Natural killer cell treated with Interleukin-12 subunit alpha and Interleukin-12 subunit beta and Interleukin-15 and Interleukin-18, amount 100 ng/mL, for 72 hours (primary cell): ENCODE measurements around the gene ZNF286A. TPM values are rescaled to one million over a fixed set of nuclear protein-coding genes. Genes with fewer than 3 reads are reported as not detected.
"Not testable (repeated sequence)": the region's sequence is repeated elsewhere in the genome, so short reads cannot be mapped to it uniquely, and the experiment has no call there.

ENCODE experiments used
- ATAC-seq, 2 donors: fragments of 150-1000 bp; cut with Tn5 transposase in 1 of 2; sonication (Bioruptor Pico), chemical (Tn5 transposase) in 1 of 2; 2 replicates each; pipeline ENCODE4 v1.10.0; 2021
- DNase-seq: peaks from one replicate; pipeline ENCODE4 v3.0.0; 2022; ENCODE audit warnings: low spot score
- H3K27ac Mint-ChIP-seq, 2 donors: 1 replicate in 1 of 2; 2 replicates in 1 of 2; pipeline ENCODE4 v1.8.0; 2022; ENCODE audit warnings: mixed read lengths in 2 of 2, mild to moderate bottlenecking in 1 of 2, moderate library complexity in 1 of 2
- H3K27me3 Mint-ChIP-seq, 2 donors: 1 replicate in 1 of 2; 2 replicates in 1 of 2; pipeline ENCODE4 v1.8.0; 2022; ENCODE audit warnings: mixed read lengths in 2 of 2
- H3K36me3 Mint-ChIP-seq: one replicate; pipeline ENCODE4 v1.8.0; 2022; ENCODE audit warnings: mixed read lengths
- H3K4me1 Mint-ChIP-seq, 2 donors: 1 replicate in 1 of 2; 2 replicates in 1 of 2; pipeline ENCODE4 v1.8.0; 2022; ENCODE audit warnings: low read depth in 2 of 2, mixed read lengths in 2 of 2, mild to moderate bottlenecking in 1 of 2
- H3K4me3 Mint-ChIP-seq: one replicate; pipeline ENCODE4 v1.8.0; 2022; ENCODE audit warnings: mixed read lengths
- H3K9me3 Mint-ChIP-seq: 2 replicates; pipeline ENCODE4 v1.8.0; 2022; ENCODE audit warnings: mixed read lengths
- total RNA-seq, 2 donors: library from RNA; stranded (reverse); gene quantifications; one replicate each; pipeline ENCODE4 v1.2.3, GENCODE V29; 2022

The ZNF286A gene
- total RNA-seq, 2 donors from 2014 or later = 25.5 to 25.9 TPM

DNA sequence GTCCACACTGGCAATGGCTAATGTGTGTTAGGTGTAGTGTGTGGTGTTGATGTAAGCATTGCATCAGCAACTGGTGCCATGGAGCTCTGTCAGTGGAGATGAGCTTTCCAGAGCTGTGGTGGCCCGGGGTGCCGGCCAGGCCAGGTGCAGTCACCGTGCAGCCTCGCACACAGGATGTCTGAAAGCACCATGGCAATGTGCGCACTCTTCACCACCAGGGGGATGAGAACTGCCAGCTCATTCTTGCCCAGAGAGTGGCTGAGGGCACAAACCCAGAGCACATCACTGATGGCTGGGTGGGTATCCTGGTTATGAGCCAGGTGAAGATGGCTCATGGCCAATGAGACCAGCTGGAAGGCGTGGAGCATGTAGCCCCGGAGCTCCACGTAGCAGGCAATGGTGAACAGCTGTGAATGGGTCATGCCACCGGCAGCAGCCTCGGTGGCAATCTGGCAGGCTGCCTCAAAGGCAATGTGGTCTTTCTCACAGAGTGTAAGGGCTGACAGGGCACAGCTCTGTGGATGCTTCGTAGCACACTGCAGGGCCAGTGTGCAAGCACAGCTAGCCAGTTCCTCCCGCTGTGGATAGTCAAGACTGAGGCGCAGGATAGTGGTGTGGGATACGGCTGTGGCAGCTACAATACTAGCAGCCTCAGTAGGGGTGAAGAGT lies 69.4 kb downstream of the ZNF286A start:
- not testable (repeated sequence) for H3K27ac Mint-ChIP-seq, H3K9me3 Mint-ChIP-seq, H3K4me1 Mint-ChIP-seq, H3K4me3 Mint-ChIP-seq, H3K27me3 Mint-ChIP-seq, DNase-seq, H3K36me3 Mint-ChIP-seq
- peak in 1 of 2 donors; percentile 25 for ATAC-seq

Other genes with a start within 250 kb of the ZNF286A start
- 10 to 100 TPM in 1 of 2 donors, 1 to 10 TPM in 1; 8.3 to 34.0 TPM for gene CDRT4, start 232.1 kb upstream of the ZNF286A start, total RNA-seq
- 10 to 100 TPM; 26.9 to 55.9 TPM for gene TVP23C, start 136.3 kb upstream of the ZNF286A start, total RNA-seq
- 1 to 10 TPM; 2.0 TPM for gene FBXW10B, start 80.0 kb upstream of the ZNF286A start, total RNA-seq
- 10 to 100 TPM in 1 of 2 donors, 1 to 10 TPM in 1; 6.1 to 15.1 TPM for gene TRIM16, start 15.4 kb upstream of the ZNF286A start, total RNA-seq
- gene TBC1D26, start 32.5 kb downstream of the ZNF286A start, total RNA-seq = not detected
- gene ADORA2B, start 245.4 kb downstream of the ZNF286A start, total RNA-seq = 1 to 10 TPM in 1 of 2 donors, under 1 TPM in 1; 0.95 to 3.2 TPM